Kidney glomerular epithelial cell (primary cell): ENCODE results near the gene GNE.
A peak's percentile ranks its signal among the peaks of the same experiment; 100 is the strongest.
"Not testable (repeated sequence)": the region's sequence is repeated elsewhere in the genome, so short reads cannot be mapped to it uniquely, and the experiment has no call there.

Source experiments
- DNase-seq: peaks from one replicate; lab custom pipeline; 2025; lab: John Stamatoyannopoulos, UW

GNE gene

GRCh38 chr9:36258208-36258995 lies at the start of gene GNE:
GNE (minus strand) TSS chr9:36258448; CDS start chr9:36249355, 9,093 bp downstream.
- peak; percentile 61 for DNase-seq

- DNase-seq = no peak
These were observed 48.4 kb upstream of the GNE start for GRCh38 chr9:36306471-36307306.

GRCh38 chr9:36304366-36304765 lies 46.1 kb upstream of the GNE start:
- not testable (repeated sequence) for DNase-seq

- no peak for DNase-seq
These were observed 43.0 kb upstream of the GNE start for GRCh38 chr9:36301227-36301626.

- no peak for DNase-seq
These were observed 40.3 kb upstream of the GNE start for GRCh38 chr9:36298566-36298965.

- DNase-seq = no peak
These were observed 39.5 kb upstream of the GNE start for GRCh38 chr9:36297798-36298197.

GRCh38 chr9:36294996-36295395 lies 36.7 kb upstream of the GNE start:
- DNase-seq = not testable (repeated sequence)

- DNase-seq = no peak
These were observed 35.7 kb upstream of the GNE start for GRCh38 chr9:36293918-36294317.

GRCh38 chr9:36293171-36293570 lies 34.9 kb upstream of the GNE start:
- no peak for DNase-seq

- DNase-seq = no peak
These were observed 34.4 kb upstream of the GNE start for GRCh38 chr9:36292641-36293040.

- DNase-seq = no peak
These were observed 32.7 kb upstream of the GNE start for GRCh38 chr9:36290996-36291395.

- DNase-seq = no peak
These were observed 31.7 kb upstream of the GNE start for GRCh38 chr9:36289836-36290435.

GRCh38 chr9:36288070-36288469 lies 29.8 kb upstream of the GNE start:
- DNase-seq = peak; percentile 14

- no peak for DNase-seq
These were observed 28.1 kb upstream of the GNE start for GRCh38 chr9:36286388-36286787.

- DNase-seq = no peak
These were observed 26.0 kb upstream of the GNE start for GRCh38 chr9:36284226-36284625.

GRCh38 chr9:36282275-36282674 lies 24.0 kb upstream of the GNE start:
- DNase-seq = no peak

- DNase-seq = no peak
These were observed 22.7 kb upstream of the GNE start for GRCh38 chr9:36280989-36281388.

- no peak for DNase-seq
These were observed 20.0 kb upstream of the GNE start for GRCh38 chr9:36278243-36278642.

GRCh38 chr9:36276781-36277181 lies 18.5 kb upstream of the GNE start:
- DNase-seq = peak; percentile 76

GRCh38 chr9:36276254-36276653 lies 18.0 kb upstream of the GNE start:
- DNase-seq = no peak

- DNase-seq = no peak
These were observed 16.8 kb upstream of the GNE start for GRCh38 chr9:36275060-36275459.

GRCh38 chr9:36273354-36273753 lies 15.1 kb upstream of the GNE start:
- not testable (repeated sequence) for DNase-seq

GRCh38 chr9:36268007-36268427 lies 9.8 kb upstream of the GNE start:
- peak; percentile 73 for DNase-seq
